ENCODE data around the gene SPACA6.

GRCh38 chr19:51652266-51652665, 40.9 kb upstream of the SPACA6 start:
- no peak for TF ChIP-seq CTCF (IDR thresholded peaks at IDR 0.05)
- no peak for TF ChIP-seq POLR2A (IDR thresholded peaks at IDR 0.05)

Measured in uterus (tissue), 2 donors.